Astrocyte of the cerebellum (primary cell): Measurements from ENCODE around the gene PI16.

Experiments
- DNase-seq: peaks from one replicate; pipeline ENCODE4 v3.0.0-alpha.2; 2011; ENCODE audit warnings: low read depth
- H3K4me3 ChIP-seq: 2 replicates; pipeline ENCODE4 v1.5.1; 2011; ENCODE audit warnings: mild to moderate bottlenecking, low read depth, low read length, moderate library complexity
- in situ Hi-C: cut with HindIII; loops from 2 replicates; pipeline ENCODE4 v1.10.0; 2017; ENCODE audit warnings: low sequenced_read_pairs
- TF ChIP-seq, protein P1 (sequence below): IDR thresholded peaks from 2 replicates; pipeline ENCODE4 v1.5.1; 2012; ENCODE audit warnings: low read length, low read depth, moderate library complexity, mild to moderate bottlenecking; ENCODE audit errors: missing control alignments

The PI16 gene

DNA sequence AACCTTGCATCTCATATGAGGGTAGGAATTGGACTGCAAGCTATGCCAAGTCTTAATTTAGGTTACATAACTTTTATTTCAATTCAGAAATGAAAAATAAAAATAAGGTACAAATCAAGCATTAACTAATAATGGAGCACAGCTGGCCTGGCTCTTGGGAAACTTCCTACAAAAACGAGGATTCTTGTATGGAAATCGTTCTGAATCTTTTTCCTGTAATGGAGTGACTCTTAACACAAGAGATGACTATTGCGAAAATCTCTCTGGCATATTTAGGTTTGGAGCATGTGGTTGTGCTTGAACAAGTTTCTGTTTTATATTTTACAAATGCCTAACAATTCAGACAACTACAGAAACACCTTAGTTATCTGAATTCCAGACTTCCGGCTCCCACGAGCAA, 34.0 kb upstream of the PI16 start:
- in situ Hi-C loops: no loop called here
- TF ChIP-seq, protein P1, sequence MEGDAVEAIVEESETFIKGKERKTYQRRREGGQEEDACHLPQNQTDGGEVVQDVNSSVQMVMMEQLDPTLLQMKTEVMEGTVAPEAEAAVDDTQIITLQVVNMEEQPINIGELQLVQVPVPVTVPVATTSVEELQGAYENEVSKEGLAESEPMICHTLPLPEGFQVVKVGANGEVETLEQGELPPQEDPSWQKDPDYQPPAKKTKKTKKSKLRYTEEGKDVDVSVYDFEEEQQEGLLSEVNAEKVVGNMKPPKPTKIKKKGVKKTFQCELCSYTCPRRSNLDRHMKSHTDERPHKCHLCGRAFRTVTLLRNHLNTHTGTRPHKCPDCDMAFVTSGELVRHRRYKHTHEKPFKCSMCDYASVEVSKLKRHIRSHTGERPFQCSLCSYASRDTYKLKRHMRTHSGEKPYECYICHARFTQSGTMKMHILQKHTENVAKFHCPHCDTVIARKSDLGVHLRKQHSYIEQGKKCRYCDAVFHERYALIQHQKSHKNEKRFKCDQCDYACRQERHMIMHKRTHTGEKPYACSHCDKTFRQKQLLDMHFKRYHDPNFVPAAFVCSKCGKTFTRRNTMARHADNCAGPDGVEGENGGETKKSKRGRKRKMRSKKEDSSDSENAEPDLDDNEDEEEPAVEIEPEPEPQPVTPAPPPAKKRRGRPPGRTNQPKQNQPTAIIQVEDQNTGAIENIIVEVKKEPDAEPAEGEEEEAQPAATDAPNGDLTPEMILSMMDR: no peak
- no peak overlapping the region for H3K4me3 ChIP-seq
- DNase-seq: no peak

DNA sequence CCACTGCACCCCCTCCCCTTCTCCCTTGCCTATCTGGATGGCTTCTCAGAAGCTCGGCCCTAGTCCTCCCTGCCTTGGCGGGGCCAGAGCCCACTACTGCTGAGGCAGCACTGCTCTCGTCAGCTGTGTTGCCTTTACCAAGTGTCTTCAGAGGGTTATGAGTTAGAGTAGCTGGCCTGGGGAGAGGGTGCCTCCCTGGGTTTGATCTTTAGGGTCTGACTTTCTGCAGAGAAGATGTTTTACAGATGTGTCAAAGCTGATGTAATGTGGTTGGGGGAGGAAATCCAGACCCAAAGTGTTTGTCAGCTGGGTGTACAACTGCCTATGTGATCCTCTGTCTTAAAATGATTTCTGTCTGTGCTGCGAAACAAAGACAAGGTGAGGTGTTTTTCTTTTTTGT, 30.4 kb upstream of the PI16 start:
- DNase-seq: no peak
- no peak overlapping the region for H3K4me3 ChIP-seq
- in situ Hi-C loops: no loop called here
- TF ChIP-seq, protein P1: no peak

GRCh38 chr6:36924778-36925374, 29.7 kb upstream of the PI16 start:
- no peak overlapping the region for H3K4me3 ChIP-seq
- TF ChIP-seq, protein P1: no peak
- in situ Hi-C loops: no loop called here
- DNase-seq: no peak

DNA sequence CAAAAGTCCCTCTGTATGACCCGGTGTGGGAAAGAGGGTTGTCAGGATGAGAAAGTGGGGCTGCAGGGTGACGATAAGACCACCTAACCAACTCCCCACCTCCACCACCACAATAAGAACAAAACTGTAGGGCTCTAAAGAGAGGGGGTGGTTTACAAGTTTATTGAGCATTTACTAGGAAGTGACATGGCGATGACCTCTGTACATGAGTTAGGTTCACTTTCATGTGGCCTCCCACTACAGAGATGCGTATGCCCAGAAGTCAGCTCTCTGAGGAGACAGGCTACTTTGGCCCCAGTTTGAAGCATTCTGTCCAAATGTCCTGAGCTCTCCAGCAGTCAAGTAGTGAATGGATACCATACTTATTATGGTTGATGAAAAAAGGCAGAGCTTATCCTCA, 28.7 kb upstream of the PI16 start:
- H3K4me3 ChIP-seq: no peak overlapping the region
- no peak for DNase-seq
- in situ Hi-C loops: no loop called here
- TF ChIP-seq, protein P1: no peak

GRCh38 chr6:36926708-36927513, 27.6 kb upstream of the PI16 start:
- in situ Hi-C loops: no loop called here
- TF ChIP-seq, protein P1: no peak
- DNase-seq: no peak
- H3K4me3 ChIP-seq: no peak overlapping the region

DNA sequence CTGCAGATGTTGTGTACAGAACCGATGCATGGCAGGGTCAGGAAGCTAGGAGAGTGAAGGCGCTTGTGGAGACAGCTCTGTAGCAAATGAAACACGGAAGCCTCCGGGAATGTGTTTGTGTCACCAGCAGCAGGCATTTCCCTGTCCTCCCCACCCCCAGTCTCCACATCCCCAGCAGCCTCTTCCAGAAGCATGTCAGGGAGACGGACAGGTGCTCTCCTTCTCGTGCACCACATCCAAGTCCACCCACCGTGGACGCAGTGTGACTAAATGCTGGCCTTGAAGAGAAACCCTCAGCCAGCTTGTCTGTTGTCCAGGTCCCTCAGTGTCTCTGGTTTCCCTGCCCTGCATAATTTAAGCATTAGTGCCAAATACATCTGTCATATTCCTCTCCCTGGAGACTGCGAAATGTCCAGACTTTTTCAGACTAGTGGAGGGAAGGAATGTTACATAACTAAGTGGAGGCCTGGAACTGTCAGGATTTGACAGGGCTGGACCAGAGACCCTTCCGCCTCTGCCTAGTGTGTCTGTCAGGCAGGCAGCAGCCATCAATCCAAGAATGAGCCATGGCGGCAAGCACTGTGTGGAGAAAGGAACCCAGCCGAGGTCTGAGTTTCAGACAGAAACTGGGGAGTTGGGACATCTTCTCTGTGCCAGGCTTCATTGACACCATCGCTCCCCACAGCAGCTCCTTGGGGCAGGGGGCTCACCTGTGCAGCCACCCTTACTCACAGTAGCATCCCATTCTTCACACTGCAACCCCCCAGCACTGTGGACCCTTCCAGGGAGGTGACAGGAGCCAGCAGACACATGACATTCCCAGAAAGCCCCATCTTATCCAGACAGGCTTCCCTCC, 26.6 kb upstream of the PI16 start:
- in situ Hi-C loops: no loop called here
- no peak overlapping the region for H3K4me3 ChIP-seq
- TF ChIP-seq, protein P1: no peak
- no peak for DNase-seq
